Inflammatory macrophage treated with lipopolysaccharide for 4 hours (primary cell): ENCODE measurements around the gene CLNK.

Experiments
- DNase-seq: peaks from one replicate; pipeline ENCODE4 v3.0.0-alpha.2; 2020

CLNK gene

DNA sequence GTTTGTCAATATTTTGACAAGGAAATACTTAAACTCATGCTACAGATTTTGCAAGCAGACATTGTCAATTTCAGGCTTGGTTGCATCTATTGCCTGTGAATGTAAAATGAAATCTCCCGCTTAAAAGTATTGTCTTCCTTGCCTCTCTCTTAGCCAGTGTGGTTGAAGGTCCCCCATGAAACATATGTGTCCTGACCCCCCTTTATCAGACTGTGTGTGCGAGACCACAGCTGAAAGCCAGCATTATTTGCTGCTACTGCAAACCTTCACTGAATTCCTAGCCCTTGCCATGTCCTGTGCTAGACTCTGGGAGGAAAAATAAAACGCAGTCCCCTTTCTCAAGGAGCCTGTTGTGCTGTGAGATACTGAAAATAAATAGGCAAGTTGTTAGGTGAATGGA, 16.6 kb upstream of the CLNK start:
- DNase-seq: no peak

DNA sequence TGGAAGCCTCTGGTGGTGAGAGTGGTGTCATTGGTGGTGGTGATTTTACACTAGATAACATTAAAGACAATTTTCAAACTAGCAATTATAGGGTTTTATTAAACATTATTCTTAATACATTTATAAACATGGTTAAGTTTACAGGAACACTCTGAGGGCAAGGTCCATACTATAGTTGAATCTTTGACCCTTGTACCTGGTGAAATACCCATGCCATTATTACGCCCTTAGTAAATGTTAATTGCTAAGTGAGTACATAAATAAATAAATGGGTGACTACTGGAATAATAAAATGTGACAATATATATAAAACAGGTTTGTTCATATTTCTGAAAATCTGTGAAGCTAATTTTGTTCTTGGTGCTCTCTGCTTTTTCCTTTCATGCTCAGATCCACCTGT, 13.6 kb upstream of the CLNK start:
- no peak for DNase-seq

DNA sequence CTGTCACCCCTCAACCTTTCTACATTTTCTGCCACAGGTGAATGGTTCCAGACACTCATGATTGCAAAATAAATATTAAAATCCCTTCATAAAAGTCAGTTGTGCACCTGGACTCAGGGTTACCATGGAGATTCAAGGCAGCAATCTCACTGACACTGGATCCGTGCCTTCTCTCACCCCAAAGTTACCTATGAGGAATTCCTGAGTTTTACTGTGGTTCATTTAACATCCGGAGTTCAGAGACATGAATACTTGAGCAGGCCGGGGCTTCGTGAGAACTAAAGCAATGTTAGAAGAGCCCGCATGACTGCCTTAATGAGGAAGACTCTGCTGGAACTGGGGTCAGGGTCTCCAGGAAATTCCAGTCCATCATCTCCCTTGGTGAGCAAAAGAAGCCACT, 12.5 kb upstream of the CLNK start:
- DNase-seq: no peak

DNA sequence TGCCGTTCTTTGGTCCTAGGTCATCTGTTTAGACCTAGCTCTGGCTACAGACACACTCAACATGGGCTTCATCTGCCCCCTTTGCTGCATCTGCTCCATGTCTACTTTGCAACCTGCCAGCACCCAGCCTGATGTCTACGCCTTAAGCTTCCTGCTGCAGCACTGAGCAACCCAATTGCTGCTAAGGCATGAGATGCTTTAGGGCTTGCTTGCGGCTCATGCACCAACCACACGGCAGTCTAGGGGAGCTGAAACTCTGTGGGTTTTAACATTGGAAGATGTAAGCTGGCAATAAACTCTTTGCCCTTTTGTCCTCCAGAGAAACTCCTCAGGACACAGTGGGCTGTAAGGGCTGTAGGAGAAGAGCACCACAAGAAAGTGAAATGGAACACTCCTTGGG, 11.7 kb upstream of the CLNK start:
- no peak for DNase-seq

DNA sequence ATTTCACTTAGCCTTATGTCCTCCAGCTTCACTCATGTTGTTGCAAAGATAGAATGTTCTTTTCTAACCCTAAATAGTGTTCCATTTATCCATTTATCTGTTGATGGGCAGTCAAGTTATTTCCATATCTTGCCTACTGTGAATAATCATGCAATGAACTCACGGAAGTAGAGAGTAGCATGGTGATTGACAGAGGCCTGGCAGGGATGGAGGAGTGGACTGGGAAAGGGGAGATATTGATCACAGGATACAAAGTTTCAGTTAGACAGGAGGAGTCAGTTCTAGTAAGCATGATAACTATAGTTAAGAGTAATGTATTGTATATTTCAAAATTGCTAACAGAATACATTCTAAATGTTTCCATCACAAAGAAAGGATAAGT, 10.3 kb upstream of the CLNK start:
- DNase-seq: no peak

DNA sequence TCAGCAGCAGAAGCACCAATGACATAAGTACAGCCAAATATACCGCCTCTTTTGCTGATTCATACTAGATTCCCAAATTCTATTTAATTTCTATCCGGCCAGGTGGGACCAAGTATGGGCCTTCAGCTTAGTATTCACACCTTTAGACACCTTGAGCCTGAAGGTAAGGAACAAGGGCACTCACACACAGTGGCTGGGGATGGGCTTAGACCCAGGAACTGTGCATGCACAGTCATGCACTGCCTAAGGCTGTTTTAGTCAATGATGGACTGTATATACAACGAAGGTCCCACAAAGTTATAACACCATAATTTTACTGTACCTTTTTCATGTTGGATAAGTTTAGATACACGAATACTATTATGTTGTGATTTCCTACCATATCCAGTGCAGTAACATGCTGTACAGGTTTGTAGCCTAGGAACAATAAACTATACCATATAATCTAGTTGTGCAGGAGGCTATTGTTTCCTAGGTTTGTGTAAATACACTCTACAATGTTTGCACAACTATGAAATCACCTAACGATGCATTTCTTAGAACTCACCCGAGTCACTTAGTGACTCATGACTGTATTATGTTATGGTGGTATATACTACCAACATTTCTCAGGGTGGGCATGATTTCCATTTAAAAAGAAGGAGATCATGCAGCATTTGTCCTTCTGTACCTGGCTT, 9.7 kb upstream of the CLNK start:
- DNase-seq: no peak

DNA sequence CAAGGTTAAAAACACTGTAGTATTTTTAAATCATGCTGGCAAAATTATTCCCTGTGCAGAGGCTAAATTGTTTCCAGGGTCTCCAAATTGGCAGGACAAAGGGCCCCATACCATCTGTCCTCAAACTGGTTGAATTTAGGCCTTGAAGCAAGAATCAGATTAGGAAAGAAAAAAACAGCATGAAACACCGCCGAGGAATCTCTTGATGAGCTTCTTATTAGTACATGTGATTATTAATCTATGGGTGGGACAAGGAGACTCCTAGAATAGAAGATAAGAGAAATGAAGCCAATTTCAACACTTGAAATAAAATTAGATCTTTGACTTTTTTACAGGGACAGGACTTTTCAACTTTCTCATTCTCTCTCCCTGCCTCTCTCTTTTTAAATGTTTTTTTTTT, 7.1 kb upstream of the CLNK start:
- DNase-seq: no peak

DNA sequence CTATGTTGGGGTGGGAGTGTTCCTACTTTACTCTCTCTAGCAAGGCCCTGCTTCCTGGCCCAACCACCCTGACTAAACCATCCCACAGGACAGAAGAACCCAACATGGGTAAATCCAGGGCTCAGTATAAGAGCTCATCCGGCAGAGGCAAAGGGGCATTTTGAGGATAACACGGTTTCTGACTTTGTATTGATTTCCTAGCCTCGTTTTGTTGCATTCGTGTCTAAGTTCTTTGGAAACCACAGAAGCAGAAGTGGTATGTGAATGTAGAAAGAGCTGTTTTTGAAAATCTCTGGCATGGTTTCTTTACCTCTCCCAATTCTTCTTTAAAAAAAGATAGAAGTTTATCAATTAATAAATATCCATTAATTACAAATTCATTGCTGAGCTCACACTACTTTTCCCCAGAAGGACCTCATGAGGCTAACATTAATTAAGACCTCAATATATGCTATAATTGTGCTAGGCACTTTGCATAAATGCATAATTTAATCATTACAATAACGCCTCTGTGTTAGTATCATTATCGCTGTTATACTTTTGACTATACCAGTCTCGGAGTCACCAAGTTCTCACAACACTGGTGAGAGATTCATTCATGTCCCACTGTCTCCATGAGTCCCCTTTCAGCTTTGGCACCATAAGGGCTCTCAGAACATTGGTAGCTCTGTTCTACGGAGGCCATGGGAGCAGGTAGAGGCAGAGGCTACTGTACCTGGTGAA, 5.8 kb upstream of the CLNK start:
- DNase-seq: peak; percentile 33

DNA sequence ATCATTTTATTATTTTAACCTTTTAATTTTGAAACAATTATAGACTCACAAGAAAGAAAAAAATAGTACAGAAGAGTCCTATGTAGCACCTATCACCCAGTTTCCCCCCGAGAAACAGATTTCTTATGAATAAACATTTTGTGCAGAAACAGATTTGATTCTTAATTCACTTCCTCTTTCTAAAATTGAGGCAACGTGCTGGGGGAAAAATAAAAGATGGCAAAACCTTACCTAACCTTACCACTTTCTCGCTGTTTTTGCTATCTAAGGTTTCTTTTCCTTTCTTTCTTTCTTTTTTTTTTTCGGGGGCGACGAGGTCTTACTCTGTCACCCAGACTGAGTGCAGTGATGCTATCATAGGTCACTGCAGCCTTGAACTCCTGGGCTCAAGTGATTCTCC, 4.3 kb upstream of the CLNK start:
- DNase-seq: no peak

DNA sequence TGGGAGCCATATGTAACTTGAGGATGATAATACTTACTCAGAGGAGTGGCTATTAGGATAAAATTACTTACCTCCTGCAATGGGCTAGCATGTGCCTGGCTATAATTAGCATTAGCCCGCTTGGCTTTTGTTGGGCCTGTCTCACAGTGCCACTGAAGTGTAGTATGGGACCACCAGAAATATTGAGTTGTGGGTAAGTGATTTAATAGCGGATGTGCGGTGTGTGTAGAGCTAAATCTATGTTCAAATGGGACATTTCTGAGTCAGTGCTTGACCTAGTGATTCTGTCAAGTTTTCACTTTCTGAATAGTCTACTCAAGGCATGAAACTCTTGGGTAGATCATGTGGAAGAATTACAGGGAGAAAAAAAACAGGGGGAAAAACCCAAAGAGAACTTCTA, 3.5 kb upstream of the CLNK start:
- DNase-seq: no peak

DNA sequence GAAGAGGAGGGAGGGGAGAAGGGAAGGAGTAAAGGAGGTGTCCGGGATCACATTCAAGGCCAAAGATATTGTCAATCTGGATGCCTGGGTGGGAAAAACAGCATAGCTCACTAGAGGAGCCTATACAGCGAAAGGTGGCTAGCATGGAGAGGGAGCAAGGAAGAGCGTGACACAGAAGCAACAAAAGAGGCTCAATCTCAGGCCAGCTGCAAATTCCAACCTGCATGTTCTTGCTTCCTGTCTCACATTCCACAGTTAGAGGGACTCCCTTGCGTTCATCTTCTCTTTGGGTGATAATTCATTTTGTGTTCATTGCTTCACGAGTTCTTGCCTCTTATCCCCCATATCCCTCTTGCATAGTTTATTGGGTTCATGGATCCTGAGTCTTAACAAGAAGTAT, 3.0 kb upstream of the CLNK start:
- no peak for DNase-seq

DNA sequence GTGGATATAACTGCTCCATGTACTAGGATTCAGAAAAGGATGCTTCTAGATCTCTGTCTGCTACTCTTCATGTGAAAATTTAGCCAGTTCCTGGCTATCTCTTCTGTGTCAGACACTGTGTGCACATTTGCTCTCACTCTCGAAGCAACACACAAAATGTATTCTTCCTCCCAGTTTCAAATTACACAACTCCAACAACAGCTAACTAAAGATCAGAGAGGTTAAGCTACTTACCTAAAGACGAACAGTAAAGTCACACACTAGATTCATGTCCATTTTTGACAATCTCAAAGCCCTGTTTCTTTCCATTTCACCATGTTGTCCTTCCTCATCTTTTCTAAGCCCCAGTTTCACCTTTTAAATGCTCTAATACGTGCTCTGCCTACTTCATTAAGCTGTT, 2.2 kb downstream of the CLNK start:
- no peak for DNase-seq

DNA sequence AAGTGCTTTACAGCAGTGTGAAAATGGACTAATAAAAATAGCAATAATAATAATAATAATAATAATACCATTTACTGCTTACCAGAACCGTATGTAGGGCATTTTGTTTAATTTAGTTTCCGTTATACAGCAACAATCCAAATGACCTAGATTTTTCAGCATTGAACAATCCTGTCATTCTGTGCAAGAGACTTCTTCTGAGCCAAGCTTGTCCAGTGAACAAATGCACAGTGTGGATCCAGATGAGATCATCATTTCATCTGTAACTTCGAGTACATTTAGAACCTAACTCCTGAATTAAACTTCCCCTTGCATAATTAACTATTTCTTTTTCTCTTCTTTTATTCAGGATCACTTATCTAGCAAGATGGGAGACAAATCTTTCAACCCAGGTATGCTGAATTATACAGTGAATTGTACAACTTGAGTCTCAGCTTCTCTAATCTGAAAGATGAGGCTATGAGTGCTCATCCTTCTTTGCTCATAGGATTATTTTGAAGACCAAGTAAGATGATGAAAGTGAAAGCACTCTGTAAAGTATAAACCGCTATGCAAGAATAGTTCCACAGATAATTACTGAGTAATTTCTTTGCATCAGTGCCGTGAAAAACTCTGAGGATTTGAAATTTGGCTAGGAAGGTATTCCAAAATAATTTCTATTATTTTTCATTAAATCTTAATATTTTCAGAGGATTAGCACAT, 6.6 kb downstream of the CLNK start:
- no peak for DNase-seq

DNA sequence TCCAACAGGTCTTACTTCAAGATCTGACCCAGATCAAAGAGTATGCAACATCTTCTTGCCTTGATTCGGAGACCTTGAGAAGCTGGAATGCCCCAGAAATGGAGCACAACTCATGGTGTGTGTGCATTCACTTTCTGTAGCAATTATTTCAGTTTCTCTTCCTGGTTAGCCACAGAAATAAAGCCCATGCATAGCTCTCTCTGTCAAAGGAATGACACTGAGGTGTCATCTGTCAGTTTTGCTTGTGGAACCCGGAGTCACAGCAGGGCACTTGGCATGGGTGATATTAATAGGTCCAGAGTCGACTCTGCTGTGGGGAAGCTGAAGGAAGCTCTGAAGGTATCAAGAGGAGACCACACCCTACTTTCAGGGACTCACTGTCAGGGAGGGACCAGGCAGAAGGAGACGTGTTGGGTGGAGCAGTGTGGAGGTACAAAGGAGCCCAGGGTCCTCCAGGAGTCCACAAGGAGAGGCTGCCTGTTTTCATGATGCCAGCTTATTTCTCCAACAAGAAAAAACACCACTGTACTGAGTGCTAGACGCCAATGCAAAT, 10.7 kb downstream of the CLNK start:
- peak; percentile 10 for DNase-seq

DNA sequence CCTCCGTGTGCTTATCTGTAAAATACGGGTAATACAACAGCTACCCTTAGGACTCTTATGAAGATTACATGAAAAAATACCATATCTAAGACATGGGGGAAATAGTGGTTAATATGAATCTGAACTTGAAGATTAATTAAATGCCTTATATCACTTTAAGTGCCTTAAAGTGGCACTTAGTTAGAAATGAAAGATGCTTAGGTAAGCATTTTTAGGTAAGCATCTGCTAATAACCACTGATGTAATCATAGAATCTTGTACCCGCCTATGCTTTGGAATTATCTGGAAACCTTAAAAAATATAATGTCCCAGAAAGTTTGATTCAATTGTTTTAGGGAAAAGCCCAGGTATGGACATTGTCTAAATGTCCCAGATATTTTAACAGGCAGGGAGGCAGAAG, 12.2 kb downstream of the CLNK start:
- no peak for DNase-seq

DNA sequence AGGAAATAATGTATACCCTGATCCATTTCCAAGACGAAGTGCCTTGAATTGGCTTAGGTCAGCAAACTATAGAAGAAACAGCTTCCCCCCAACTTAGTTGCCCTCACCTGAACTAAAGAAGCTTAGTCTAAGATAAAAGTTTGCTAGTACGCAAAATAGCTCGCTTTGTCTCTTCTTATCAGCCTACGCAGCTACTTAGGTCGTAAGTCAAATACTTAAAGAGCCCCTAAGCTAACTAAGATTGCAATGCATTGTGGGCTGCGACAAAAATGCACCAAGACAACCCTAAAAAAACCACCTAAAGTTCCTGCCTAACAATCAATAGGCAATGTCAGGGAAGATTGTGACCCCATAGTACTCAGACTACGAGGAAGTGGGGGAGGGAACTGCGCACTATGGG, 12.8 kb downstream of the CLNK start:
- DNase-seq: no peak

DNA sequence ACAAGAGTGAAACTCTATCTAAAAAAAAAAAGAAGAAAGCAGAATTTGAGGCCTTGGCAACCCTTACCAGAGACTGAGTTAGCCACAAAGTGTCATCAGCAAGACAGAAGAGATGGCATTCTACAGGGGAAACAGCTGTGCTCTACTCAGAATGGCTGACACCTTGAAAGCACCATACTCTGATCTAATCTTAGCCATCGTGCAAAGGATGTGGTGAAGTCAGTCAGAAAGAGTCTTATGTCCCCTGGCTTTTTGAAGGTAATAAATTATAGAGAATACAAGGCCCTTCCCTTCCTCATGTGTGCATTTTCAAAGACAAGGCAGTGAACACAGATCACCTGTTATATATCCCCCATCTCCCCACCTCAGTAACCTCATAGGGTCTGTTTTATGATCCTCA, 13.2 kb downstream of the CLNK start:
- no peak for DNase-seq

DNA sequence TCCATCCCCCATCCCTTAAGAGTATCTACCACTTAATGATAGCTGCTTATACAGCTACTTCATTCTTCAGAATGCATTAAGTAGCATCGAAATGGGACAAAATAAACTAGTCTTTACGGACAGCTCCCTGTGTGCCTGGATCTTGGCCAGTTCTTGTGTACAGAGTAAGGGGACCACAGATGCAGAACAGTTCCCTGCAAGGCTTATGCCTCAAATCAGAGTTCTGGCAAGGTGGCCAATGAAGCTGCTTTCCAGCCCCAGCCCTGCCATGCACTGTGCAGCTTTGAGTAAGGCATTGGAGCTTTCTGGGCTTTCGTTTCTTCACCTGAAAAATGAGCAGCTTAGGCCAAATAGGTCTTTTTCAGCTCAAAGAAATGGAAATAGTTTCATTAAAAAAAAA, 14.2 kb downstream of the CLNK start:
- DNase-seq: no peak

DNA sequence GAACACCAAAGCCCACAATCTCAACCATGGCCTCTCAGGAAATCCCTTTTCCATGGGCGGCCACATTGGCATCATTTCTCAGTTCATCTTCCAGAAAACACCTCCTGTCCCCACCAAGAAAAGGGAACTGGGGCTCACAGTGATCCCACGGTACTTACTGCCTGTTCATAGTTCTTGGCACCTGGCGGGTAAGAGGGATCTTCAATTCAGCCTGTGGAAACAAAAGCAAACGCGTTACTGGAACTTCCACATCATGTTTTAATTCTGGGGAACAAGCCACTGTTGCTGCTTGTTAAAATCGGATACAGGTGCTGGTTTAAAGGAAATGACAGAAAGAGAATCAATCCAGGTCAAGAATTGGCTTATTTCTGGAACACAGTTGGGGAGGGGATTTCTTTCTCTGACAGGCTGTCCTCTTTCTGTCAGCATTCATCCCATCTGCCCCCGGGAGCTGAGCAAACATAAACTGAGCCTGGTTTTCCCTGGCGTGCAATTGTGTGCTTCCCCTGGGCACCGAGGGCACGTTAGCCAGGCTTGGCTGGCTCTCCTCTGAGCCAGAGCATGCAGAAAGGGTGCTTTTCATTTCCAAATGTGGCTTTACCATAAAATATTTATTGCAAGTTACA, 16.8 kb downstream of the CLNK start:
- DNase-seq: no peak

DNA sequence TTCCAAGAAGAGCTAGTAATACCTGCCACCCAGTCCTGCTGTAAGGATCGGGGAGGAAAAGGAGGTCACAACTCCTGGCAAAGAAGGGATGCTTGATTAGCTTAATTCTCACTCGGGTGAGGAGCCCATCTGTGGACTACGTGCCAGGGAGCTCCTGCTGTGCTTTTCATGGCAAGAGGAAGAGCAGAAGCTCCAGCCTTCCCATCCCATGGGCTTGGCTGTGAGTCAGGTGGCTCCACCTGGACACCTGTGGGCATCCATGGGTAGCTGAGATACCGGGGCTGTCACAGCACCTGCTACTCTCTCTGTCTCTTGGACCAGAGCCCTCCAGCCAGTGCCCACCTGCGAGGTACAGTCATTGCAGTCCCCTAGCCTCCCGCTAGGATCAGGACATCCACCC, 18.0 kb downstream of the CLNK start:
- DNase-seq: no peak

DNA sequence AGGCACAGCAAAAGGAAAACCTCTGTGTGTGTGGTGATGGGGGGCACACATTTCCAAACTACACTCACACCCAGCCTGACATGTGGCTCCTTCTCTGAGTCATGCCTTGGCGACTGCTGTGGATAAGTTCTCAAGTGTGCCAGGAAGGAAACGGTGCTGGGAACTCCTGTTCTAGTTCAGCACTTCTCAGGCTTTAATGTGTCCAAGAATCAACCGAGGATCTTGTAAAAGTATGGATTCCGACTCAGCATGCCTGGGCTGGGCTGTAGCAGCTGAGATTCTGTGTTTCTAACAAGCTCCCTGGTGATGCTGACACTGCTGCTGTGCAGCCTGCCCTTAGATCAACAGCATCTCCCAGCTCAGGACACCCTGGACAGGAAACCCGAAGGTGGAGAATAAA, 20.2 kb downstream of the CLNK start:
- DNase-seq: no peak

DNA sequence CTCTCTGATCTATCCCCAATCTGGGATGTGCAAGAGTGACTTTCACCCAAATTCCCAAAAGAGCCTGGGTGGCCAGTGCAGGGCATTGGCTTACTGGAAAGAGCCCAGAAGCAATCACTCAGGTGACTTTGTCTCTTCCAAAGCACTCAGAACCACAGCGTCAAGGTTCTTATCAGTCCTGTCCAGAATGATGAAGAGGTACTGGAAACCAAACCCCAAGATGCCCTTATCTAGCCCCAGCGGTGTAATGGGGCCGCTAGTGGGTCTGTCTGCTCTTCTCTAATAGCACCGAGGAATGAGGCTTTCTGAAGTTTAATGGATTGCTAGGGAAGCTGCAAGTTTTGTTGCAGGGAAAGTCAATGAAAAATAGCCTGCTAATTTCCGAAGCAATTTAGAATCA, 21.6 kb downstream of the CLNK start:
- no peak for DNase-seq

DNA sequence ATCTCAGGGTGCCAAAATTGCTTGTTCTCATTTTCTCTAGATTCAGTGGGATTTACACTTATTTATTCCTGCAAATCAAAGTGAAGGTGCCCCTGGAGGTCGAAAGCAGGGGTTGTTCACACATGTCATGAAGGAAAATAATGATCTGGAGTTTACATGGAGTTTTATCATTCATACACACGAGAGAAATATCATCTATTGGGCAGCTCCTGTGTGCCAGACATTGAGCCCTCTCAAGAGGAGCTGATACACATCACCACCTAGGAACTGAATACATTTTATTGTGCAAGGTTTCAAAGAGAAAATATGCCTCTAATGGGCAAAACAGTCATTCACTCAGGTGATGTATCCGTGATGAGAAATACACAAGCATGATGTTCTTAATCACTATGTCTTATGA, 23.5 kb downstream of the CLNK start:
- DNase-seq: no peak

DNA sequence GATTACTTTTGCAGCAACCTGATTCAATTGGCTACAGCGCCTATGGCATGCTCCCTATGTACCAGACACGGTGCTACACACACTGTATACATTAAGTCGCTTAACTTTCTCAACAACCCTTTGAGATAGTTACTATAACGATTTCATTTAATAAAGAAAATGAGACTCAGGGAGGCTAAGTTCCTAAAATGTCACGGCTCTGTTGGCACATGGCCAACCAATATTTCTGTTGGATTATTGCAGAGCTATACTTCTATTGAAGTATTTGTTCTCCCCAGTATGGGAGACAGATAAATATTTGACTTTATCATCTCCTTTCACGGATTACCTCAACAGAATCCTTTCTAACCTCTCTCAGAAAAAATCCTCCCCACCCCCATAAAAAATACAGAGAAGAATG, 25.3 kb downstream of the CLNK start:
- DNase-seq: no peak
